Neural progenitor cell (in vitro differentiated cells): ENCODE results near the gene ESPNL. TPM values are rescaled to one million over a fixed set of nuclear protein-coding genes. Genes with fewer than 3 reads are reported as not detected.

ENCODE experiments used
- DNase-seq: peaks from one replicate; pipeline ENCODE4 v3.0.0-alpha.2; 2016; ENCODE audit warnings: low spot score
- H2AFZ ChIP-seq: fragments of 200-600 bp; sonication (generic); replicated peaks from 2 replicates; pipeline ENCODE4 v1.6.1; 2016; ENCODE audit warnings: antibody characterized with exemption
- H3F3A ChIP-seq: fragments of 200-600 bp; sonication (generic); 2 replicates; pipeline ENCODE4 v1.6.1; 2016; ENCODE audit warnings: antibody characterized with exemption, low read depth
- H3K27ac ChIP-seq: fragments of 200-600 bp; sonication (generic); 2 replicates; pipeline ENCODE4 v1.5.1; 2016; ENCODE audit warnings: mild to moderate bottlenecking
- H3K27me3 ChIP-seq: fragments of 200-600 bp; sonication (generic); 2 replicates; pipeline ENCODE4 v1.6.1; 2016; ENCODE audit warnings: mild to moderate bottlenecking, moderate library complexity
- H3K36me3 ChIP-seq: fragments of 200-600 bp; sonication (generic); 2 replicates; pipeline ENCODE4 v1.5.1; 2016
- H3K4me1 ChIP-seq: fragments of 200-600 bp; sonication (generic); 2 replicates; pipeline ENCODE4 v1.6.1; 2016; ENCODE audit warnings: mixed run types
- H3K4me2 ChIP-seq: fragments of 200-600 bp; sonication (generic); 2 replicates; pipeline ENCODE4 v1.6.1; 2016
- H3K4me3 ChIP-seq: fragments of 200-600 bp; sonication (generic); 2 replicates; pipeline ENCODE4 v1.5.1; 2016
- H3K79me2 ChIP-seq: fragments of 200-600 bp; sonication (generic); 2 replicates; pipeline ENCODE4 v1.6.1; 2016; ENCODE audit warnings: low read depth
- H3K9ac ChIP-seq: fragments of 200-600 bp; sonication (generic); 2 replicates; pipeline ENCODE4 v1.6.1; 2016
- H3K9me3 ChIP-seq: fragments of 200-600 bp; sonication (generic); 2 replicates; pipeline ENCODE4 v1.5.1; 2016; ENCODE audit warnings: low read depth
- H4K20me1 ChIP-seq: fragments of 200-600 bp; sonication (generic); 2 replicates; pipeline ENCODE4 v1.6.1; 2016; ENCODE audit warnings: low read depth
- H3K27ac Mint-ChIP-seq: 3 replicates; pipeline ENCODE4 v1.8.0; 2021; ENCODE audit warnings: mixed read lengths
- H3K27me3 Mint-ChIP-seq: 2 replicates; pipeline ENCODE4 v1.8.0; 2022; ENCODE audit warnings: low read depth, mild to moderate bottlenecking, inconsistent platforms, moderate library complexity, mixed read lengths; ENCODE audit not compliant: insufficient read depth
- H3K36me3 Mint-ChIP-seq: 3 replicates; pipeline ENCODE4 v1.8.0; 2021; ENCODE audit warnings: mixed read lengths
- H3K4me1 Mint-ChIP-seq: 3 replicates; pipeline ENCODE4 v1.8.0; 2021; ENCODE audit warnings: mixed read lengths
- H3K4me3 Mint-ChIP-seq: 3 replicates; pipeline ENCODE4 v1.8.0; 2021; ENCODE audit warnings: mild to moderate bottlenecking, moderate library complexity, mixed read lengths
- H3K9me3 Mint-ChIP-seq: 3 replicates; pipeline ENCODE4 v1.8.0; 2020; ENCODE audit warnings: mixed read lengths
- CTCF ChIP-seq: fragments of 200-600 bp; sonication (generic); IDR thresholded peaks from 2 replicates; pipeline ENCODE4 v1.5.1; 2017; ENCODE audit warnings: antibody characterized with exemption, mild to moderate bottlenecking
- EZH2 ChIP-seq: fragments of 200-600 bp; sonication (generic); IDR thresholded peaks from 2 replicates; pipeline ENCODE4 v1.6.1; 2017; ENCODE audit warnings: antibody characterized with exemption, mild to moderate bottlenecking, moderate library complexity
- EZH2phosphoT487 ChIP-seq: fragments of 200-600 bp; sonication (generic); IDR thresholded peaks from 2 replicates; pipeline ENCODE4 v1.6.1; 2017; ENCODE audit warnings: antibody characterized with exemption
- total RNA-seq: library from RNA; depleted of rRNA; stranded (reverse); fragments of >200 nt; gene quantifications from 2 replicates; pipeline ENCODE4 v1.2.3, GENCODE V29; 2015; ENCODE audit warnings: low replicate concordance

The ESPNL gene
- total RNA-seq, 1 donor from 2014 or later: 0.58 TPM

- H3K79me2 ChIP-seq: no peaks in the 10 kb centered on the region
- no peak overlapping the region for H3K4me2 ChIP-seq
- H3K4me3 ChIP-seq: no peak overlapping the region
- no peak overlapping the region for H3K9ac ChIP-seq
- H3K27ac ChIP-seq: no peak overlapping the region
- H3K9me3 ChIP-seq: no peaks in the 10 kb centered on the region
- H3K27ac Mint-ChIP-seq: no peak overlapping the region
- no peaks in the 10 kb centered on the region for H3K27me3 Mint-ChIP-seq
- H3K4me1 ChIP-seq: peaks cover 8% of the 10 kb centered on the region
- no peak for TF ChIP-seq EZH2phosphoT487
- no peak for TF ChIP-seq EZH2
- no peak for TF ChIP-seq CTCF
- H3K27me3 ChIP-seq: no peaks in the 10 kb centered on the region
- no peak overlapping the region for H2AFZ ChIP-seq
- H3K9me3 Mint-ChIP-seq: no peaks in the 10 kb centered on the region
- no peaks in the 10 kb centered on the region for H4K20me1 ChIP-seq
- no peaks in the 10 kb centered on the region for H3F3A ChIP-seq
- no peaks in the 10 kb centered on the region for H3K4me1 Mint-ChIP-seq
- DNase-seq: no peak
- no peaks in the 10 kb centered on the region for H3K36me3 ChIP-seq
- no peak overlapping the region for H3K4me3 Mint-ChIP-seq
- no peaks in the 10 kb centered on the region for H3K36me3 Mint-ChIP-seq
Observed at GRCh38 chr2:238134393-238134785, 34.2 kb downstream of the ESPNL start.

- Histone ChIP-seq H3K36me3 (no peaks in the 10 kb centered on the region), H3K4me2 (no peak overlapping the region), H3K4me1 (peaks cover 8% of the 10 kb centered on the region), H3K27me3 (no peaks in the 10 kb centered on the region), H4K20me1 (no peaks in the 10 kb centered on the region), H3F3A (no peaks in the 10 kb centered on the region), H2AFZ (no peak overlapping the region), H3K9me3 (no peaks in the 10 kb centered on the region), H3K79me2 (no peaks in the 10 kb centered on the region), H3K9ac (no peak overlapping the region), H3K4me3 (no peak overlapping the region), H3K27ac (no peak overlapping the region)
- no peak for DNase-seq
- Mint-ChIP-seq H3K4me1 (no peaks in the 10 kb centered on the region), H3K4me3 (no peak overlapping the region), H3K36me3 (no peaks in the 10 kb centered on the region), H3K27ac (no peak overlapping the region), H3K27me3 (no peaks in the 10 kb centered on the region), H3K9me3 (no peaks in the 10 kb centered on the region)
- no peak for TF ChIP-seq EZH2phosphoT487
- TF ChIP-seq CTCF: no peak
- no peak for TF ChIP-seq EZH2
Observed at GRCh38 chr2:238135601-238136150, 35.5 kb downstream of the ESPNL start.

GRCh38 chr2:238136820-238137537 lies 36.8 kb downstream of the ESPNL start:
- TF ChIP-seq EZH2 (no peak), EZH2phosphoT487 (no peak), CTCF (no peak)
- Mint-ChIP-seq H3K27ac (peak overlapping the region; percentile 83), H3K4me1 (no peaks in the 10 kb centered on the region), H3K27me3 (peaks cover 4% of the 10 kb centered on the region), H3K4me3 (no peak overlapping the region), H3K9me3 (no peaks in the 10 kb centered on the region), H3K36me3 (no peaks in the 10 kb centered on the region)
- Histone ChIP-seq H3K4me1 (peaks cover 8% of the 10 kb centered on the region), H4K20me1 (no peaks in the 10 kb centered on the region), H3K27ac (no peak overlapping the region), H3F3A (no peaks in the 10 kb centered on the region), H2AFZ (no peak overlapping the region), H3K36me3 (no peaks in the 10 kb centered on the region), H3K79me2 (no peaks in the 10 kb centered on the region), H3K4me2 (no peak overlapping the region), H3K27me3 (no peaks in the 10 kb centered on the region), H3K9ac (no peak overlapping the region), H3K9me3 (no peaks in the 10 kb centered on the region), H3K4me3 (no peak overlapping the region)
- no peak for DNase-seq
